SIG-M5 treated with dmso at 0.1 percent for 504 hours (cell line): Measurements from ENCODE around the gene PMFBP1.

Experiments
- DNase-seq: peaks from one replicate; lab custom pipeline; 2025; ENCODE audit not compliant: unreplicated experiment; lab: John Stamatoyannopoulos, UW

PMFBP1 gene

GRCh38 chr16:72189865-72190371, 18.0 kb upstream of the PMFBP1 start:
- no peak for DNase-seq

DNA sequence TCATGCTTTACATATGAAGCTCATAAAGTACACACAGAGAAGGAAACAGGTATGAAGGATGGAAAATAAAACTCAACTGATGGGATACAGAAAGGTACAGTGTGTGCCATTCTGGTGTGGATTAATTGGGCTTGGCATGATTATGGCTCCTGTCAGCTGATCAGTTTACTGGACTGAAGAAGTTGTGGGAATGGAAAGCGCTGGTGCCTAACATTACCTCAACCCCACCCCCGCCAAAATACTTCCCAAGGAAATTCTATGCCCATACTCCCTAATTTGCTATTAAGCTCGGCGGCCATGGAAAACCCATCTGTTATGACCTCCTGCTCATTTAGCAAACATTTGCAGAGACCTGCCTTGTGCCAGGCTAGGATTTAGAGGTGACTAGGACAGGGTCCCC, 16.6 kb upstream of the PMFBP1 start:
- DNase-seq = no peak

DNA sequence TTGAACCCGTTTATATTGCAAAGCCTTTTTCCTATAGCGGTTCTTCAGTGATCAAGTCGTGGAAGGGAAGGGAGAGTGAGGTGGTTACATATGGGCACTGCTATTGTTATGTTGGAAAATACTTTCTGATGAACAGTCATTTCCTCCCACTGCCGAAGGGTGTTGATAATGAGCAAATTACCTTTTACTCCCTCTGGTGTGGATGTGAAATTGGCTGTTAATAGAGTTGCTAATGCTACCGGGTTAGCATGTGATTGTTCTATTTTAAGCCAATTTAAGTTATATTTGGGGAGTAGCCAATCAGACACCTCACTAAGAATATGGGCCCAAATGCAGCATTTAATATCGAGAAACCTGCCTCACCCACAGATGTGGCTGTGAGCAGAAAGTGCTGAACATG, 15.6 kb upstream of the PMFBP1 start:
- DNase-seq = no peak

DNA sequence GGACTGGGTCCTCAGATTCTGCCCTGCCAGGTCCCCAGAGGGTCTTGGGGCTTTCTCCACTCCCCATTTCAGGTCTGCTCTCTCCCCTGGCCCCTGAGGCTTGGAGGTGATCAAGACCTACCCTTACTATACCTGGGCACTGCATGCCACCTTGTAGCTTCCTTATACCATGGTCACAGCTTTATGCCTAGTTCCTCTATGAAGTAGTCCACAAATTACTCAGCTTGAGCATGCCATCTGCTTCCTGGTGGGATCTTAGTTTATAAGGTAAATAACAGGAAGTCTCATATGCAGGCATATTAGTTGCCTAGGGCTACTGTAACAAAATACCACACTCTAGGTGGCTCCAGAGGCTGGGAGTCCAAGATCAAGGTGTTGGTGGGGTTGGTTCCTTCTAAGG, 11.0 kb upstream of the PMFBP1 start:
- DNase-seq = no peak

- DNase-seq = no peak
Observed at GRCh38 chr16:72179204-72179970, 7.4 kb upstream of the PMFBP1 start.

DNA sequence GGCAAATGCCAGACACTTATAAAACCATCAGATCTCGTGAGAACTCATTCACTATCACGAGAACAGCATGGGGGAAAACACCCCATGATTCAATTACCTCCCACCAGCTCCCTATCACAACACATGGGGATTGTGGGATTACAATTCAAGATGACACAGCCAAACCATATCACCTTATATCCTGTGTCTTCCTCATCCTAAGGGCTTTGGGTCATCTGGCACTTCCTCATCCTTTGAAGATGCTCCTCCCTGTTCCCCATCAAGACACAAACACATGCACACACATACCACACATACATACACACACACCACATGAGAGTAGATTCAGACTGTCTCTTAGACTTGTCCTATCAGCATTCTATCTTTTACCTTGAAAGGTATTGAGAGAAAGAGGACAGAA, 2.8 kb upstream of the PMFBP1 start:
- DNase-seq = no peak

GRCh38 chr16:72173997-72174396, 2.0 kb upstream of the PMFBP1 start:
- DNase-seq = no peak

DNA sequence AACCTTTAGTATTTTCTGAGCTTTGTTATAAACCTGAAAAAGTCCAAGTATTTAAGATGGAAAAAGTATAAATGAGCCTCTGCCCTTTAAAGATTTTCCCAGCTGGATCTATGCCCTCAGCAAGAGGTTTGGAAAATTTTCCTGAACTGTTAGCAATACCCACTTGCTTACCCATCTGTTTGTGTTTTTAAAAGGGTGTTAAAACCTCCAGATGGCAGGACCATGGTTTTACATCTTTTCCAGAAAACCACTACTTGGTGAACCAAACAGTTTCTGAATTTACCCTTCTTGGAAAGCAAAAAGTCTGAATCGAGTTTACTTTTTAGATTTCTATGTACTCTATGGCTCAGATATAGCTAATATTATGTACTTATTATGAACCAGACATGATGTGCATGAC, 719 bp downstream of the PMFBP1 start:
- DNase-seq = no peak

- DNase-seq = no peak
Observed at GRCh38 chr16:72169708-72170107, 2.2 kb downstream of the PMFBP1 start.

GRCh38 chr16:72168365-72168764, 3.6 kb downstream of the PMFBP1 start:
- DNase-seq = no peak

GRCh38 chr16:72166954-72167561, 4.9 kb downstream of the PMFBP1 start:
- no peak for DNase-seq

GRCh38 chr16:72166151-72166550, 5.8 kb downstream of the PMFBP1 start:
- no peak for DNase-seq

DNA sequence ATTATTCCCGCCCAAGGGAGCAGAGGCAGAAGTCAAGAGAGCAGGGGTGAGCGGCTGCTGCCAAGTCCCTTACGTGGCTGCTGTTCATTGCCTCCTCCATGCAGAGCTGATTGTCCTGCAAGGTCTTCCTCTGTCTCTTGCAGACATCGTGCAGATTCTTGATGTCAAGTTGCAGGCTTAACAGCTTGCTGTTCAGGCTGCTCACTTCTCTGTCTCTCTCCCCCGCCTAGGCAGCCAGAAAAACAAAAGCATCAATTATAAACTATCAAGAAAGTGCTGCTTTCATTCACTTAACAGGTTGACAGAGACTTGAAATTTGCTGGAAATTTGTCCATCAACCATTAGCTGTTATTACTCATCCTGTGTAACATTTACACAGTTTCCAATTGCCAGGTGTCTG, 7.3 kb downstream of the PMFBP1 start:
- DNase-seq = no peak

DNA sequence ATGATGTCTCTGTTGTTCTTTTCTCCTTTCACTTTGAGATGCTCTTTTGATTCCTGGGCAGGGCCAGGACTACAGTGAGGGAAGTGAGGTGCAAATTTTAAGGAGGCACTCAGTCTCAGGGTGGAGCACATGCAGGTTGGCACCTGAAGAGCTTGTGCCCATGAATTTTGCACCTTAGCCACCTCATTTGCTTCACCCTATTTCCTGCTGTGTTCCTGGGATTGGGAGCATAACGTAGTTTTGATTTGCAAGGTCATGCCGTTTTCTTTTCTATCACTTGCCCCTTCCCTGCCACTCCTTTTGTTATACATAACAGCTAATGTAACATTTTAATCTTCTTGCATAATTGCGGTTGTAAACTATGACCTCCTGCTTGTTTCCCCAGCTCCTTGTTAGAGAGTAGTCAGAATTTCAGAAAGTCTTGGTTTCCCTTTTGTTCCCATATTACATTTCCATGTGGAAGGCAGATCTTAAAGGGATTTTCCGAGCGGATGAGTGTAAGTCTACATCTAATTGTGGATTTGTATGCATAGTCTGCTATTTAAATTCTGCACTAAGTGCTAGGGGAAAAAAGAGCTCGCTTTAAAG, 9.8 kb downstream of the PMFBP1 start:
- DNase-seq = peak; percentile 3

DNA sequence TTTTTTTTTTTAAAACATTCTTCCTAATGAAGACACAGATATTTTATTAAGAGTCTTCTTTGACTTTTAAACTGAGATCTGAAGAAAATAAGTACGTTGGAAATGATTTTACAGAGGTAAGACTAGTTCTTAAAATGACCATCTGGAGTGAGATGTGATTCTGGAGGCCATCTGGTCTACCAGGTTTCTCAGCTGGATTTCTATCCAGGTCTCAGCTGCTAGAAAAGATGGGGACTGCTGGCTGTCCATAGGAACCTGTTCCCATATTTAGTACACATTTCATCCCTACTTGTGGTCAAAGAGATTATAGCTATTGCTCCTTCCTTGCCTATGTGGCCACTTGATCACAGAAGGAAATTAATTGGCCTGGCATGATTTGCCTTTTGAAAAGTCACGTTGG, 12.2 kb downstream of the PMFBP1 start:
- no peak for DNase-seq

- DNase-seq = no peak
Observed at GRCh38 chr16:72159386-72159785, 12.6 kb downstream of the PMFBP1 start.

DNA sequence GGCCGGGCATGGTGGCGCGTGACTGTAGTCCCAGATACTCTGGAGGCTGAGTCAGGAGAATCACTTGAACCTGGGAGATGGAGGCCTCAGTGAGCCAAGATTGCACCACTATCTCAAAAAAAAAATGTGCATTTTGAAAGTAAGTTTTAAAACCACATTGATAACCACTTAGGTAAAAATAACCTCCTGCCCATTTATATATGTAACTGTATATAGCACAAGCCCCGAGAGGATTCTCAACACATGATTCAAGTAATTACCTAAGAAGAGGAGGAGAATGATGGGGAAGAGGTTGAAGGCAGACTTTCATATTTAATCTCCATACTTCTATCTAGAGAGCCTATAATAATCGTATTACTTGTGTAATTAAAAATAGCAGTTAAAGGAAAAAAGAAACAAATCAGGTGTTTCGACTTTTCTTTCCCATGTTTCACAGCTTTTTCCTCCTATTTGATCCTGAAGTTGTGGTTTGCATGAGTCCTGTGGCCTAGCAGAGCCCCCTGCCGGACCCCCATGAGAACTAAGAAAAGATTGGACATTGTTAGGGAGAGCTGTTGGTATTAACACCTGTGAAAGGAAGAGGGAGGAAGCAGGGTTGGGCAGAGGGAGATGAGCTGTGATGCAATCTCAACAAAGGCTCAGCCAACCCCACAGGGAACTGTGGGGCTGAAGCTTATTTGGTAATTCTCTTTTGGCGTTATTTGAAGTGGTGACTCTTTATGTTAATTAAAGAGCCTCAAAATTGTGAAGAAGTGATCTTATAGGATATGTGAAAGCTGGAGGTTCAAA, 22.1 kb downstream of the PMFBP1 start:
- DNase-seq = peak; percentile 17

GRCh38 chr16:72142476-72142875, 29.5 kb downstream of the PMFBP1 start:
- DNase-seq = no peak

DNA sequence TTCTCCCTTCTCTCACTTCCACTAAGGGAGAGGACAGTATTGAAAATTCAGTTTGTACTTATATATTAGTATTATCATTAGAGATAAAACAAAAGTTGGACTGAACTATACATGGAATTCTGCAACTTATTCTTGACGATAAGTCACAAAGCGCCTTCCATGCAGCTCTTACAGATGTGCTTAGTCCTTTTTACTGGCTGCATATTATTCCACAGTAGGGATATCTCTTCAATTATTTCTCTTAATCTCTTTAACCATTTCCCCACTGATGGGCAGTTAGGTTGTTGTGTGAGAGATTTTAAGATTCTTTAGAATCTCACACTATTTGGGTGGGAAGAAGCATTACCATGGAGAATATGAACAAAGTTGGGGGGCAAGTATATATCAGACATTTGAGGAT, 32.0 kb downstream of the PMFBP1 start:
- DNase-seq = no peak

DNA sequence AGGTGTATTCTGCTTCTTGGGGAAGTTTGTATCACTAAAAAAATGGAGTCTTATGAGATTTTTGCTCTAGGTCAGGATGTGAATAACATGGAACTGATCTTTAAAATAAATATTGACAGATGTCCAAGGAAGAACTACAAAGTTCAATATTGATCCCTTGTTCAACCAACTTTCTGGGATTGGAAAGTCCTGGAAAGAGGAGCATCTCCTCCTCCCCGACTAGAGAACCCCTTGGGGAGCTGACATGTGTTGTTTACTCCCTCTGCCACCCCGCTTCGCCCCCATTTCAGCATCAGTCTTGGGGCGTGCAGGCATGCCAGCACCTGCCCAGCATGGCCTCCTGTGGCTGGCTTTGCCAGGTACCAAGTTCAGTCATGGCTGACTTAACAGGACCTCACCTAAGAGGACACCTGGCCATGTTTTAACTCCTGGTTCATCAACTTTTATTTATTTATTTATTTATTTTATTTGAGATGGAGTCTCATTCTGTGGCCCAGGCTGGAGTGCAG, 33.8 kb downstream of the PMFBP1 start:
- DNase-seq = no peak

GRCh38 chr16:72137380-72138063, 34.4 kb downstream of the PMFBP1 start:
- DNase-seq = no peak
